Epithelial cell of prostate (primary cell): Measurements from ENCODE around the gene MARF1.
"Not testable (repeated sequence)": the region's sequence is repeated elsewhere in the genome, so short reads cannot be mapped to it uniquely, and the experiment has no call there.

Source experiments
- DNase-seq: peaks from one replicate; pipeline ENCODE4 v3.0.0-alpha.2; 2011; ENCODE audit warnings: low read depth, low spot score
- H3K27ac ChIP-seq: fragments of 450-650 bp; 2 replicates; pipeline ENCODE4 v1.5.1; 2017; ENCODE audit warnings: mild to moderate bottlenecking

Gene MARF1

GRCh38 chr16:15576960-15577958 is 65.7 kb downstream of the MARF1 start:
- no peak for DNase-seq

GRCh38 chr16:15575293-15576049 is 67.5 kb downstream of the MARF1 start:
- no peak for DNase-seq
- peak overlapping the region; percentile 54 for H3K27ac ChIP-seq

More at GRCh38 chr16:15576960-15577958, 65.7 kb downstream of the MARF1 start:
- H3K27ac ChIP-seq: peak overlapping the region; percentile 54

- no peak for DNase-seq
- H3K27ac ChIP-seq: no peak overlapping the region
Observed at GRCh38 chr16:15574614-15574948, 68.4 kb downstream of the MARF1 start.

GRCh38 chr16:15573896-15574613 is 68.9 kb downstream of the MARF1 start:
- not testable (repeated sequence) for H3K27ac ChIP-seq, DNase-seq

GRCh38 chr16:15573274-15573895 is 69.6 kb downstream of the MARF1 start:
- no peak overlapping the region for H3K27ac ChIP-seq
- DNase-seq: no peak

GRCh38 chr16:15572329-15573001 is 70.5 kb downstream of the MARF1 start:
- no peak for DNase-seq
- H3K27ac ChIP-seq: no peak overlapping the region

GRCh38 chr16:15571557-15571956 is 71.4 kb downstream of the MARF1 start:
- no peak for DNase-seq
- H3K27ac ChIP-seq: no peak overlapping the region

GRCh38 chr16:15570666-15571065 is 72.3 kb downstream of the MARF1 start:
- DNase-seq, H3K27ac ChIP-seq: not testable (repeated sequence)

- DNase-seq: no peak
- no peak overlapping the region for H3K27ac ChIP-seq
Observed at GRCh38 chr16:15567823-15568222, 75.1 kb downstream of the MARF1 start.

GRCh38 chr16:15566095-15566494 is 76.9 kb downstream of the MARF1 start:
- no peak overlapping the region for H3K27ac ChIP-seq
- no peak for DNase-seq

- no peak overlapping the region for H3K27ac ChIP-seq
- no peak for DNase-seq
Observed at GRCh38 chr16:15564604-15565339, 78.2 kb downstream of the MARF1 start.

- DNase-seq: no peak
Observed at GRCh38 chr16:15559176-15559575, 83.8 kb downstream of the MARF1 start.

GRCh38 chr16:15557258-15557657 is 85.7 kb downstream of the MARF1 start:
- DNase-seq: no peak
- H3K27ac ChIP-seq: no peak overlapping the region

More at GRCh38 chr16:15559176-15559575, 83.8 kb downstream of the MARF1 start:
- no peak overlapping the region for H3K27ac ChIP-seq

GRCh38 chr16:15556130-15556529 is 86.8 kb downstream of the MARF1 start:
- no peak overlapping the region for H3K27ac ChIP-seq
- DNase-seq: no peak

- DNase-seq: no peak
- H3K27ac ChIP-seq: no peak overlapping the region
Observed at GRCh38 chr16:15553313-15554088, 89.5 kb downstream of the MARF1 start.

- no peak overlapping the region for H3K27ac ChIP-seq
- DNase-seq: no peak
Observed at GRCh38 chr16:15552507-15552906, 90.4 kb downstream of the MARF1 start.

- no peak overlapping the region for H3K27ac ChIP-seq
- no peak for DNase-seq
Observed at GRCh38 chr16:15548482-15548891, 94.5 kb downstream of the MARF1 start.

GRCh38 chr16:15547768-15548096 is 95.2 kb downstream of the MARF1 start:
- DNase-seq: no peak
- H3K27ac ChIP-seq: no peak overlapping the region
